Fibroblast of gingiva (primary cell): Measurements from ENCODE around the gene FAM171A1.

Experiments
- DNase-seq: peaks from one replicate; pipeline ENCODE4 v3.0.0-alpha.2; 2011; ENCODE audit warnings: low read depth

Gene FAM171A1

GRCh38 chr10:15242261-15242840, 128.7 kb downstream of the FAM171A1 start:
- no peak for DNase-seq

DNA sequence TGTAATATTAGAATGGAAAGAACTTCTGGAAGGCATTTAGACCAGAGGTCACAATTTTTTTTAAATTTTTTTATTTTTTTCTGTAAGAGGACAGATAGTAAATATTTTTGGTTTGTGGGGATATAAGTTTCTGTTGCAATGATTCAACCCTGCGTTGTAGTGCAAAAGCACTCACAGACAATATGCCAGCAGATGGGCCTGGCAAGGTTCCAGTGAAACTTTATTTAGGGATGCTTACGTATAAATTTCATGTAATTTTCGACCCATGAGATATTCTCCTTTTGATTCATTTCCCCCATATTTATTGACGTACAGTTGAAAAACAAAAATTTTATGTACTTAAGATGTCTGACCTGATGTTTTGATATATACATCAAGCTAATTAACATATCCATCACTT, 129.8 kb downstream of the FAM171A1 start:
- no peak for DNase-seq

GRCh38 chr10:15238555-15239335, 132.3 kb downstream of the FAM171A1 start:
- DNase-seq: no peak

- DNase-seq: peak; percentile 38
Observed at GRCh38 chr10:15237351-15237750, 133.7 kb downstream of the FAM171A1 start.

- no peak for DNase-seq
Observed at GRCh38 chr10:15236340-15236739, 134.7 kb downstream of the FAM171A1 start.

- no peak for DNase-seq
Observed at GRCh38 chr10:15232279-15232678, 138.8 kb downstream of the FAM171A1 start.

DNA sequence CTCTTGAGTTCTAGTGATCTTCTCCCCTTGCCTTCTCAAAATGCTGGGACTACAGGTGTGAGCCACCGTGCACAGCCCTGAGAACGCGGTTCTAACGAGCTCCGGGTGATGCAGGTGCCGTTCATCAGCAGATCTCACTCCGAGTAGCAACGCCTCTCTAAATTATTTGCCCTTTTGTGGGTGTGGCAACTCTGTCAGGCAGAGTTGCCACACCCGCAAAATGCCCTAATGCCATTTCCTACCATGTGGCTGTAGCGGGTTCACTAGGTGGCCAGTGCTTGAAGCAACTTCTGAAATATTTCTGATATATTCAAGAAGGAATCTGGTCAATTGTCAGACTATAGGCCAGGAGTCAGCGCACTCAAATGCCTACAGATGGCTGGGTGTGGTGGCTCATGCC, 139.7 kb downstream of the FAM171A1 start:
- DNase-seq: no peak

GRCh38 chr10:15230257-15230656, 140.8 kb downstream of the FAM171A1 start:
- DNase-seq: no peak

- DNase-seq: no peak
Observed at GRCh38 chr10:15229268-15229667, 141.8 kb downstream of the FAM171A1 start.

GRCh38 chr10:15228426-15228825, 142.7 kb downstream of the FAM171A1 start:
- no peak for DNase-seq

- peak; percentile 57 for DNase-seq
Observed at GRCh38 chr10:15227611-15228372, 143.3 kb downstream of the FAM171A1 start.

DNA sequence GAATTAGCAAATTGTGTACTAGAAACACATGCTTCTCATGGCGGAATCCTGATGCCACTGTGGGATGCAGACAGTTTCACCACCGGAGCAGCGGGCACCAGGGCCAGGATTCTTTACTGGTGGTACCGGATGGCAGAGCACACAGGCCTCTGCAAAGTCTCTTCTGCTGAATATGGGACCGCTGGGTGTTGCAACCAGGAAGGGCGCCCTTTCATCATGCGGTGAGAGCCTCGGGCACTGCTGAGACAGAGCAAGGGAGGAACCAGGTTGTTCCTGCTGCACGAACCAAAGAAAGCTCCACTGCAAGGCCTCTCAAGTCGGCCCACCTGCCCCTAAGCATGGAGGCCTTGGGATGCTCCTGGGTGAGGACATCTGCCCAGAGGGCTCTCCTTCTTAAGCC, 145.6 kb downstream of the FAM171A1 start:
- no peak for DNase-seq

DNA sequence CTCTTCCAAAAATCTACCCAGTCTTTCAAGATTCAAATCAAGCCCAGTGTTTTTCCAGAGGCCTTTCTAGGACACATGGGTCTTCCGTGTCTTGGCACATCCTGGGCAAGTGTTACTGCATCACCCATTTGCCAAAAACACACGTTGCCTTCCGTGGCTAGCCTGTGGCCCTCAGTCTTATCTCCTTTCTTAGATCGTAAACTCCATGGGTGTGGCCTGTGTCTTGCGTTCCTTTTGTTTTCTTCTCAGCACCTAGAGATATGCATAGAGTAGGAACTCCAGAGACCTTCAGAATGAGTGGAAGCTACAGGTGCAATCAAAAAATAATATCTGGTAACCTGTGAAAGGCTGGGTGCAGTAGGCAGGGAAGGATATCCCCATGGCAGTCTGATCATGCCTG, 146.1 kb downstream of the FAM171A1 start:
- DNase-seq: no peak

- no peak for DNase-seq
Observed at GRCh38 chr10:15223174-15223573, 147.9 kb downstream of the FAM171A1 start.

GRCh38 chr10:15222511-15222910, 148.6 kb downstream of the FAM171A1 start:
- no peak for DNase-seq

- DNase-seq: no peak
Observed at GRCh38 chr10:15220445-15220844, 150.6 kb downstream of the FAM171A1 start.

DNA sequence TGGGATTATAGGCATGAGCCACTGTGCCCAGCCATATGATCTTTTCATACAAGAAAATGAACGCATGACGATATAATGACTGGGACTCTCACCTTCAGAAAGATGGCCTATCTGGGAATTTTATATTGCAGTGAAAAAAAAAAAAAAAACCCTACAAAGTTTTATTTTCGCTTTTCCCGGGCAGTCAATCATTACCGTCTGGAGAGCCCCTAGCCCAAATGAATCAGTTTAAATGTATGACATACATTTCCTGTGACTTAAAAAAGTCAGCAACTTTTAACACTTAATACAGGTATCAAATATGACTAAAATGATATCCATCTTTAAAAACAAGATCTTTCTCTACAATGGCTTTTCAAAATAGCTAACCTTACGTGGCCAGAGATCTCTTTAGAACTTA, 154.4 kb downstream of the FAM171A1 start:
- no peak for DNase-seq

- no peak for DNase-seq
Observed at GRCh38 chr10:15214237-15214636, 156.9 kb downstream of the FAM171A1 start.

DNA sequence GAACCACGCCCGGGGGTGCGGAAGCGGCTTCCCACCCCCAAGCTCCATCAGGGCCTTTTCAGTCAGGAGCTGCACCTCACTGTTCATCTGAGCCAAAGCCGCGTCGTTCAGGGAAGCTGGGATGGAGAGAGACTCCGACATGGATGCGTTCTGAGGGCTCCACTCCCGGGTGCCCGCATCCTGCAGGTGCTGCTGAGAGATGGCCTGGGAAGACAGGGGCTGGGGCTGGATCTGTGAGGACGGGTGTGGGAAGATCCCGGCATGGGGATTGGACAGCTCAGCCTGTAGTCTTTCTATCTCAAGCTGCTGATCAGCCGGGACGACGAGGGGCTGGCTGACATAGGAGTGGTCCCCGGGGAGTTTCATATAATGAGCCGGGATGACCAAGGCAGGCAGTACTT, 157.6 kb downstream of the FAM171A1 start:
- DNase-seq: no peak

- peak; percentile 57 for DNase-seq
Observed at GRCh38 chr10:15211464-15211979, 159.6 kb downstream of the FAM171A1 start.

GRCh38 chr10:15210521-15210920, 160.6 kb downstream of the FAM171A1 start:
- DNase-seq: no peak

GRCh38 chr10:15209827-15210509, 161.1 kb downstream of the FAM171A1 start:
- peak; percentile 57 for DNase-seq
